ENCODE measurements around the gene EFNA1. TPM values are rescaled to one million over a fixed set of nuclear protein-coding genes. Genes with fewer than 3 reads are reported as not detected.

EFNA1 gene
- total RNA-seq, 1 experiment from 2014 or later: 0.89 TPM

DNA sequence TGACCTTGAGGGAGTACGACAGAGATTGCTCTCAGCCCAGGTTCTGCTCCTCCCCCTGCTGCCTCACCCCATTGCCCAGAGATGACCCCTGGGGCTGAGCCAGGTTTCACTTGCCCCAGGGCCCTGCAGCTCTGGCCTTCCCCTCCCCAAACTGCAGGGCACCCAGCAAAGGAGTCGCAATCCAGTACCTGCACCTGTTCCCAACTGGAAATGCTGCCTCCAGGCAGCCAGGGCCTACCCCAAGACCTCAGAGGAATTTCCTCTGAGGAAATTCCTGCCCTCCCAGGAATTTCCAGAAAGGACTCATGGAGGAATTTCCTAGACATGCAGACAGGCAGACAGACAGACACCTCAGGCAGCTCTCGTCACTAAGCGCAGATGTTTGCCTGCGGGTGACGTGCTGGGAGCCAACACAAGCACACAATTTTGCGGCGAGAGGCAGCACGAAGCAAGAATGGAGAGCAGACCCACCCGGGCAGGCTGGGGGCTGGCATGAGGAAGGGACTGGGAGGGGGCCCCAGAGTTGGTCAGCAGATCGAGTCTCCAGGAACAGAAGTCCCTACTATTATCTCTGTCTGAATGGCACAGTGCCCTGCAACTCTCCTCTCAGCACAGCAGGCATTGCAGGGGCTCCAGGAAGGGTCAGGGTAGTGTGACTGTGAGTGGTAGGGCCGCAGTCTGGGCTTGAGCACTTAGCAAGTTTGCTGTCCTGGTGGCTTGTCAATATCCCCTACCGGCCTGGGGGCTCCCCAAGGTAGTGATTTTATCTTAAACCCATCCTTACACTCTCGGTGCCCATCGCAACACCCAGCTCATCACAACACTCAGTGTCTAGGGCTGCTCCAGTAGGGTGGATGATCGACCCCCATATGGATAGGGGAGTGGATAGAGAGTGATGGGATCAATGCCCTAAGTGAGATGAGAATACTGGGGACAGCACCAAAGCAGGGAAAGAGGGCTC lies 2.9 kb upstream of the EFNA1 start:
- DNase-seq (ENCODE audit: low read depth in 1 of 2, low spot score in 2 of 2): peak; percentile 80 to 85
- H3K27ac ChIP-seq: peak overlapping the region; percentile 12
- H3K9me3 ChIP-seq (replicated peaks): no peaks in the 10 kb centered on the region
- H3K27me3 ChIP-seq (replicated peaks): peaks cover 29% of the 10 kb centered on the region
- no peak overlapping the region for H3K4me3 ChIP-seq
- H3K36me3 ChIP-seq: no peaks in the 10 kb centered on the region
- H3K4me1 ChIP-seq (replicated peaks): peaks cover 62% of the 10 kb centered on the region

DNA sequence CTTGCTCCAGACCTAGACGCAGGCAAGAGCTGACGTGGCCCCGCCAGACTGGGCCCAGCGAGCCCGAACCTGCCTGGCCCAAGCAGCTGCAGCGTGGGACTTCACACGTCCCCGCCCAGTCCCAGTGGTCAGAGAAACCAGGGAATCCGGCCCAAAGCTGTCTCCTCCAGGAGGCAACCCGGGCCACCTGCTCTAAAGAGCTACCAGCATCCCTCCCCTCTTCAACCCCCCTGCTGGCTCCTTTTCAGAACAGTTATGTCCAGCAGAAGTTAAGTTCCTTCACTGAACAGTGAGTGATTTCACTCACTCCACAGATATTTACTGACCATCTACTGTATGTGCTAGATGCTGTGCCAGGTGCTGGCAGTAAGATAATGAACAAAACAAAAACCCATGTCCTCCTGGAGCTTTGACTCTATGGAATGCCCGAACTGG lies 2.1 kb upstream of the EFNA1 start:
- Histone ChIP-seq H3K4me3 (no peak overlapping the region), H3K27ac (no peak overlapping the region), H3K27me3 (replicated peaks) (peaks cover 23% of the 10 kb centered on the region), H3K36me3 (no peaks in the 10 kb centered on the region), H3K9me3 (replicated peaks) (no peaks in the 10 kb centered on the region), H3K4me1 (replicated peaks) (peaks cover 65% of the 10 kb centered on the region)
- no peak for DNase-seq (ENCODE audit: low read depth in 1 of 2, low spot score in 2 of 2)

DNA sequence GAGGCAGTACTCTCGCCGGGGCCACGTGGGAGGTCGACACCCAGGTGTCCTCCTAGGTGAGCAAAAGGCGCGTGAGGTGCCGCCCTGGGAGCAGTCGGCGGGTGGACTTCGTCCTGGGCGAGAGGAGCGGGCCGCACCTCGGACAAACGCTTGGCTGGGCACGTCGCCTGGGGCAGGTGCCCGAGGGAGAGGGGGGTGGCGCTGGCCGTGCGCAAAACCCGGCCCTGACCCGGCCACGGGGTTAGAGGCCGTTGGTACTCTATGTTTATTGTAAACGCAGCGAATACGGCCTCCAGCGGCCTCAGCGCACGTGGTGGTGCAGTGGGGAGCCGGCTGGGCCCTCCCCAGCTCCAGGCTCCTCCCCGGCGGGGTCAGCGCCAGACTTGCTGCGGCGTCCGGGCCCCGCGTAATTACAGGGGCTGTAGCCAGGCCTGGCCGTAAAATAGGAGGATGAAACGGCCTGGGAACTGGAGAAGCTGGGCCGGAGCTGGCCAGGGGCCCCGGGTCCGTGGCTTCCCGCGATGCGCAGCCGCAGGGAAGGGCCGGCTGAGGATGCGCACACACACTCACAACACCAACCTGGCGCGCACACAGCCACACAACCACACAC lies 1.6 kb upstream of the EFNA1 start:
- DNase-seq (ENCODE audit: low read depth in 1 of 2, low spot score in 2 of 2): peak in 1 of 2 experiments; percentile 26
- peak overlapping the region; percentile 37; the same call in 1 of the 2 replicates for H3K4me3 ChIP-seq
- H3K27me3 ChIP-seq (replicated peaks): peaks cover 23% of the 10 kb centered on the region
- no peak overlapping the region for H3K27ac ChIP-seq
- no peaks in the 10 kb centered on the region for H3K9me3 ChIP-seq (replicated peaks)
- H3K36me3 ChIP-seq: no peaks in the 10 kb centered on the region
- H3K4me1 ChIP-seq (replicated peaks): peaks cover 65% of the 10 kb centered on the region

DNA sequence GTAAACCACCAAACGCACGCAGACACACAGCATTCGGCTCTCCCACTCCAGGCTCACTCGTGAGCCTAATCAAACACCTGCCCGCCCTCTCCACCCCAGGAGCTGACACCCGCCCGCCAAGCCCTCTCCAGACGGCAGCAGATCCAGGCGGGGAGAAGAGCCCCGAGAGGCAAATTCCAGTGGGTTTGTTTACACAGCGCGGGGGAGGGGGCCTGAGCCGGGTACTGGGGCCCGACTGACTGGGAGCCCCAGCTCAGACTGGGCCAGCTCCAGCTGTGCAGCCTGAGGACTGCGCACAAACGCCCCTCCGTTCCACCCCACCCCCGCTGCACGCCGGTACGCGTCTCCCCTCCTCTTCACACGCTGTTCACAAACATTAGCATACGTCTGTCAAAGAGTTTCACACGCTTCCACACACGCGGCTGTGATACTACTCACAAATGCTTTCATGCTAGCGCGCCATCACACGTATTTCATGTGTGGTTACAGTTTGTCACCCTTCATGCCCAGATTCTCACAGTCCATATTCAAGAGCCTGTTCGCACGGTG lies 1.0 kb upstream of the EFNA1 start:
- Histone ChIP-seq H3K9me3 (replicated peaks) (no peaks in the 10 kb centered on the region), H3K36me3 (no peaks in the 10 kb centered on the region), H3K4me1 (replicated peaks) (peaks cover 65% of the 10 kb centered on the region), H3K27me3 (replicated peaks) (peaks cover 23% of the 10 kb centered on the region), H3K4me3 (peak overlapping the region; percentile 37), H3K27ac (no peak overlapping the region; the same call in 1 of the 2 replicates)
- peak in 1 of 2 experiments; percentile 55 for DNase-seq (ENCODE audit: low read depth in 1 of 2, low spot score in 2 of 2)

DNA sequence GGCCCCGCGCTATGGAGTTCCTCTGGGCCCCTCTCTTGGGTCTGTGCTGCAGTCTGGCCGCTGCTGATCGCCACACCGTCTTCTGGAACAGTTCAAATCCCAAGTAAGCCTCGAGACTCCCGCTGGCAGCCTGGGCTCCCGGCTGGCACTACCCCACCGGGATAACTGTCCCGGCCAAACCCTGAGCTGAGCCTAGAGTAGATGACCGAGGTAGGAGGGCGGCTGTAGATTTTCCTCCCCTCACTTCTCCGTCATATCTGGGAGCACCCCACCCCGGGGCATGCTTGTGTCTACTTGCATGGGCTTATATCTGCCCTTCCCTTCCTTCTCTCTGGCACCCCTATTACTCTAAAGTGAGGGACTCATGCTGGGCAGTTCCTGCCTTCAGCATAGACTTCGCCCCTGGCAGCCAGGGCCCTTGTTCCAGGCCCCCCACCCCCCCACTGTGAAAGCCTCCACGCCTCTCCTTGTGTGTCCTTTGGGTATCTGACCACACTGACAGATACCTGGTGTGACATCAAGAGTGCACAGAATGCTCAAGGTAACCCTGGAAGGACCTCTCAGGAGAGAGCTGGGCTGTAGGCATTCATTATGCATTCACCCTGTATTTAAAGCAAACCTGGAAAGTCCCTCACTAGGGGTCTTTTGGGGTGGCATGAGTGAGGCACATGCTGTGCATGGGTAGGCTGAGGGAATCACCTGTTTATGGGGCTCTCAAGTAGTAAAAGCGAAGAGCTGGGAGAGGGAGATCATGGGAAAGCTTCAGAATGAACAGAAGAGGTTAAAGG lies 485 bp downstream of the EFNA1 start:
- DNase-seq (ENCODE audit: low read depth in 1 of 2, low spot score in 2 of 2): peak in 1 of 2 experiments; percentile 42
- H3K27ac ChIP-seq: no peak overlapping the region
- H3K27me3 ChIP-seq (replicated peaks): peaks cover 23% of the 10 kb centered on the region

DNA sequence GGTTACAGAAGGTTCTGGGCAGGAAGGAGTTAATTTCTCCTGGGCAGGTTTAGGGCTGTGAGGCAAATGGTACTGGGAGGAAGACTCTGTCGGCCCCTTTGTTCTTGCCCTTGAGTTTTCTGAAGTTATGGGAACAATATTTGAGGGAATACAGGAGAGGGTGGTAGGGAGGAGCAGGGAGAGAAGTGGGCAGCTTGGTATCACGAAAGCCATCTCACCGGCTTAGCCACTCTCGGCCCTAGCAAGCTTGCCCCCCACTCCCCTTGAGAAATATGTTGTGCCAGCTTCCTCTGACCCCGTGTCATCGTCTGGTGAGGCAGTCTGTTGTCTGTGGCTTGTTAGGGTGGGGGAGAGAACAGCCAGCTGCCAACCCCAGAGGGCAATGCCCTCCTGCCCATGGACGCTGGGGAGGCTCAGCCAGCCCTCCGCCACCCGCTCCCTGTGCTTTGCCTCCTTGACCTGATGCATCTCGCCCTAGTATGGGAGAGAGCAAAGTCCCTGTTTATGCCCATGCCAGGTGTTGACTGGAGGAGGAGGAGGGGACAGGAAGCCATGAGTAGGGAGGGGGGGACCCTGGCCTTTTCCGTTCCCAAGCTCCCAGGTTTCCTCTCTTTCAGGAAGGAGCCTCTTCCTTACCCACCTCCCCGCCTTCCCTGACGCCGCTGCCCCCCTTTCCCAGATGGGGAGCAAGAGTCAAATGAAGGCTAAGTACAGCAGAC lies 1.2 kb downstream of the EFNA1 start:
- H3K4me1 ChIP-seq (replicated peaks): peaks cover 60% of the 10 kb centered on the region
- no peak overlapping the region for H3K4me3 ChIP-seq
- peaks cover 23% of the 10 kb centered on the region for H3K27me3 ChIP-seq (replicated peaks)
- no peak for DNase-seq (ENCODE audit: low read depth in 1 of 2, low spot score in 2 of 2)
- no peak overlapping the region for H3K27ac ChIP-seq
- 0 out of 2 replicates have a peak, but pooled peaks cover 2% of the 10 kb centered on the region for H3K36me3 ChIP-seq
- no peaks in the 10 kb centered on the region for H3K9me3 ChIP-seq (replicated peaks)

More for the DNA sequence above, 485 bp downstream of the EFNA1 start:
- H3K4me1 ChIP-seq (replicated peaks): peaks cover 65% of the 10 kb centered on the region
- peak overlapping the region; percentile 37 for H3K4me3 ChIP-seq
- H3K36me3 ChIP-seq: no peaks in the 10 kb centered on the region
- no peaks in the 10 kb centered on the region for H3K9me3 ChIP-seq (replicated peaks)

DNA sequence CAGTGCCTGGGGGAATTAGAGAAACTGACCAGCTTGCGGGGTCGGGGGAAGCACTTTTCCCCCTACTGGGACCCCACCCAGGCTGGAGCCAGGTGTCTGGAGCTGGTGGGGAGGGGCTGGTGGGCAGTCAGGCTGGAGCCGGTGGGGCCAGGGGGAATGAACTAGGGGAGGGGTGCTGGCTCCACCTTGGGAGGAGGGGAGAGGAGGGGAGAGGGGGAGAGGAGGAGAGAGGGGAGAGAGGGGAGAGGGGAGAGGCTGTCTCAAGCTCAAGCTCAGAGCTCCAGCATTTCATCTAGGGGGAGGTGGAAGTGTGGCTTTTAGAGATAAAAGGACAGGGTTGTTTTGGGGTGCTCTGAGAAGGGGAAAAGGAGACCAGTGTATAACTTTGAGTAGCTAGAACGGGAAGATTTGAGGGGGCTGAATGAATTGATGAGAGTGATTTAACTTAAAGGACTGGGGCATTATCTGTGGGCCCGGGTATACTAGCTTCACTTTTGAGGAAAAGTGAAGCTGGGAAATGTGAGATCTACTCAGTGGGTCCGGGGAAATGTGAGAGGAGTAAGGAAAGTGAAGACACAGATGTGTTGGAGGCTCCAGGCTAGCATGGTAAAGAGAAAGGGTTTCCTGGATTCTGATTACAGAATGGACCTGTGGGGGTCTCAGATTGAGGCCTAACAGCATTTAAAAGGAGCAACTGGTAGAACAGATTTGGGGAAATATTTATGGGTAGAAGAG lies 2.8 kb downstream of the EFNA1 start:
- Histone ChIP-seq H3K36me3 (0 out of 2 replicates have a peak, but pooled peaks cover 6% of the 10 kb centered on the region), H3K27me3 (replicated peaks) (peaks cover 23% of the 10 kb centered on the region), H3K9me3 (replicated peaks) (no peaks in the 10 kb centered on the region), H3K4me3 (no peak overlapping the region), H3K27ac (no peak overlapping the region), H3K4me1 (replicated peaks) (peaks cover 57% of the 10 kb centered on the region)
- no peak for DNase-seq (ENCODE audit: low read depth in 1 of 2, low spot score in 2 of 2)

DNA sequence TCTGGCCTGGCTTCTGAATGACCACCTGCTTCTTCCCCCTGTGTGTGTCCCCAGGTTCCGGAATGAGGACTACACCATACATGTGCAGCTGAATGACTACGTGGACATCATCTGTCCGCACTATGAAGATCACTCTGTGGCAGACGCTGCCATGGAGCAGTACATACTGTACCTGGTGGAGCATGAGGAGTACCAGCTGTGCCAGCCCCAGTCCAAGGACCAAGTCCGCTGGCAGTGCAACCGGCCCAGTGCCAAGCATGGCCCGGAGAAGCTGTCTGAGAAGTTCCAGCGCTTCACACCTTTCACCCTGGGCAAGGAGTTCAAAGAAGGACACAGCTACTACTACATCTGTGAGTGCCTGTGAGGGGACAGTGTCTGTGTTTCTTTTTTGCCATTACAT lies 3.6 kb downstream of the EFNA1 start:
- no peak for DNase-seq (ENCODE audit: low read depth in 1 of 2, low spot score in 2 of 2)

DNA sequence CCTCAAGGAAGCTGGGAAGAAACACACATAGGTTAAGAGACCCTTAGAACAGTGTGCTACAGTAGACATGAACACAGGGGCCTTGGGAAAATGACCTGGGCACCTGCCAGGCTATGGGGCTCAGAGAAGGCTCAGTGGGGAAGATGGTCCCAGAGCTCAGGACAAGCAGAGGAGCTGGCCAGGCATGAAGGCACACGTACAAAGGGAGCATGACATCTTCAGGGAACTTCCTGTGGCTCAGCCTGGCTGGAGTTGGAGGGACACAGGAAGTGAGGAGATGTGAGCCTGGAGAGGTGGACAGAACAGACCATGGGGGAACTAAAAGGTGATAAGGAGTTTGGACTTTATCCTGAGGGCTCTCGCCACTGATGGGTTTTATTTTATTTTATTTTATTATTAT lies 4.2 kb downstream of the EFNA1 start:
- Histone ChIP-seq H3K36me3 (peaks cover 6% of the 10 kb centered on the region; the same call in 1 of the 2 replicates), H3K4me1 (replicated peaks) (peaks cover 51% of the 10 kb centered on the region), H3K27me3 (replicated peaks) (peaks cover 13% of the 10 kb centered on the region), H3K27ac (no peak overlapping the region), H3K4me3 (no peak overlapping the region), H3K9me3 (replicated peaks) (no peaks in the 10 kb centered on the region)
- no peak for DNase-seq (ENCODE audit: low read depth in 1 of 2, low spot score in 2 of 2)

More for the DNA sequence above, 3.6 kb downstream of the EFNA1 start:
- H3K27me3 ChIP-seq (replicated peaks): peaks cover 18% of the 10 kb centered on the region
- no peak overlapping the region for H3K4me3 ChIP-seq
- H3K9me3 ChIP-seq (replicated peaks): no peaks in the 10 kb centered on the region
- H3K36me3 ChIP-seq: 0 out of 2 replicates have a peak, but pooled peaks cover 6% of the 10 kb centered on the region
- no peak overlapping the region for H3K27ac ChIP-seq
- H3K4me1 ChIP-seq (replicated peaks): peaks cover 51% of the 10 kb centered on the region

DNA sequence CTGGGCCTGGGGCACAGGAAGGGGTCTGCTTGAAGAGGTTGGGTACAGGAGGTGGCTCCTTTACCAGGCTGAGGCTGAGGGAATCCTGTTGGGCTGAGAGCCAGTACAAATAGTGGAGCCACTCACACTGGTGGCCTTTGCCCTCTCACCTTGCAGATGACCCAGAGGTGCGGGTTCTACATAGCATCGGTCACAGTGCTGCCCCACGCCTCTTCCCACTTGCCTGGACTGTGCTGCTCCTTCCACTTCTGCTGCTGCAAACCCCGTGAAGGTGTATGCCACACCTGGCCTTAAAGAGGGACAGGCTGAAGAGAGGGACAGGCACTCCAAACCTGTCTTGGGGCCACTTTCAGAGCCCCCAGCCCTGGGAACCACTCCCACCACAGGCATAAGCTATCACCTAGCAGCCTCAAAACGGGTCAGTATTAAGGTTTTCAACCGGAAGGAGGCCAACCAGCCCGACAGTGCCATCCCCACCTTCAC lies 6.2 kb downstream of the EFNA1 start:
- Histone ChIP-seq H3K36me3 (peaks cover 23% of the 10 kb centered on the region), H3K4me1 (replicated peaks) (peaks cover 37% of the 10 kb centered on the region), H3K4me3 (no peak overlapping the region), H3K9me3 (replicated peaks) (no peaks in the 10 kb centered on the region), H3K27me3 (replicated peaks) (no peaks in the 10 kb centered on the region), H3K27ac (no peak overlapping the region)
- no peak for DNase-seq (ENCODE audit: low read depth in 1 of 2, low spot score in 2 of 2)

DNA sequence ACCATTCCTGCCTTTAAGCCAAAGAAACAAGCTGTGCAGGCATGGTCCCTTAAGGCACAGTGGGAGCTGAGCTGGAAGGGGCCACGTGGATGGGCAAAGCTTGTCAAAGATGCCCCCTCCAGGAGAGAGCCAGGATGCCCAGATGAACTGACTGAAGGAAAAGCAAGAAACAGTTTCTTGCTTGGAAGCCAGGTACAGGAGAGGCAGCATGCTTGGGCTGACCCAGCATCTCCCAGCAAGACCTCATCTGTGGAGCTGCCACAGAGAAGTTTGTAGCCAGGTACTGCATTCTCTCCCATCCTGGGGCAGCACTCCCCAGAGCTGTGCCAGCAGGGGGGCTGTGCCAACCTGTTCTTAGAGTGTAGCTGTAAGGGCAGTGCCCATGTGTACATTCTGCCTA lies 6.6 kb downstream of the EFNA1 start:
- Histone ChIP-seq H3K27ac (no peak overlapping the region; the same call in 1 of the 2 replicates), H3K4me3 (no peak overlapping the region), H3K27me3 (replicated peaks) (no peaks in the 10 kb centered on the region), H3K9me3 (replicated peaks) (no peaks in the 10 kb centered on the region), H3K36me3 (peaks cover 24% of the 10 kb centered on the region), H3K4me1 (replicated peaks) (peaks cover 37% of the 10 kb centered on the region)
- DNase-seq (ENCODE audit: low read depth in 1 of 2, low spot score in 2 of 2): no peak

DNA sequence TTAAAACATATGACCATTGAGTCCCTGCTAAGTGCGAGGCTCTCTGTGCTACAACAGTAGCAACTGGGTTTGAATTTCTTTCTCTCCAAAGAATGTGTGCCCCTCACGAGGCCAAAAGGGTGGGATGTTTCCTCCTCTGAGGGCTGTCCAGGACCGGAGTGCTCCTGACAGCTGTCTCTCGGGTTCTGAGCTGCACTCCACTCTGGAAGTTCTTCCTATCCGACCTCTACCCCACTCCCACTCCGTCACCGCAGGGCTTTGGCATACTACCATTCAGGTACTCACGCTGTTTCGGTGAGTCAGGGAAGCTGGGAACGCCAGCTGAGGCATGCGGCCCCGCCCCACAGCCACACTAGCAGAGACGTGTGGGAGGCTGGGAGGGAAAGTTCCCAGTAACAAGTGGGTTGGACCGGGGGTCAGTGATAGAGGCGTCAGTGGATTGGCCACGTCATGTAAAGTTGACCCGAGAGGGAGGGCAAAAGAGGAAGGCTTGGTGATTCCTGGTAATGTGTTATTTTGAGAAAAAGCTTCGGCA lies 7.3 kb downstream of the EFNA1 start:
- H3K9me3 ChIP-seq (replicated peaks): no peaks in the 10 kb centered on the region
- no peaks in the 10 kb centered on the region for H3K27me3 ChIP-seq (replicated peaks)
- peak overlapping the region; percentile 50 for H3K4me3 ChIP-seq
- peaks cover 26% of the 10 kb centered on the region for H3K36me3 ChIP-seq
- peak overlapping the region; percentile 89 for H3K27ac ChIP-seq
- H3K4me1 ChIP-seq (replicated peaks): peaks cover 32% of the 10 kb centered on the region
- peak; percentile 82 to 93 for DNase-seq (ENCODE audit: low read depth in 1 of 2, low spot score in 2 of 2)

Data from SJSA1 (cell line).